ENCODE data around the gene GLDN. TPM values are rescaled to one million over a fixed set of nuclear protein-coding genes. Genes with fewer than 3 reads are reported as not detected.

The GLDN gene
- total and polyA plus RNA-seq, 2 of the 4 experiments (the other 2 are of a cell fraction): under 0.01 TPM; not detected in 1

DNA sequence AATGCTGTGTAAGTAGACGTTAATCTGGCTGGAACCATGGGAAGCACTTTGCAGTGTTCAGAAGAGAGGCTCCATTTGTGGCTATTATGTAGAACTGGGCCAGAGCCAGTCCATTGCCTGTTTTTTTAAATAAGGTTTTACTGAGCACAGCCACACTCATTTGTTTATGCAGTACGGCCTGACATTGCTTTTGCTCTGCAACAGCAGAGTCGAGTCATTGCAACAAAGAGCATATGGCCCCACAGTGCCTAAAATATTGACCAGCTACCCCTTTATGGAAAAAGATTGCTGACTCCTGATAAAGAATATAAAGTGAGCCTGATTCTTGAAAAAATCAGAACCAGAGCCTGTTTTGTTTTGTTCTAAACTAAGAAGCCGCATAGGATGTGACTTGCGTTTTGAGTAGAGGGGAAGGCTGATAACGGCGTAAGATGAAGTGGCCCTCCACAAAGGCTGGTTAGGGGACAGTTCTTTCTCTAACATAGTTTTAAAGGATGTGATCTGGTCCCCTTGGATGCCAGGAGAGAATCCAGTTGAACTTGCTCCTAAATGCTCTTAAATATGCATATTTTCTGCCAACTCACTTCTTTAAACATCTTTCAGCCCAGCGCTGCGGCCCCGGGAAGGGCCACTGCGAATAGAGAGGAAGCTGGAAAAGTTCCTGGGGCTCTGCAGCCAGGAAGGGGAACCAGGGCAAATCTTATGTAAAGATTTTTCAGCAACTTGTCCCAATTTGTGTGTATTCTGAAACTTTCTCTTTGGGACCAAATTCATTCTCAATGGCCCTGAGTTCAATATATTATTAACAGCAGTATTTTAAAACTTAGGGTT, 64.5 kb downstream of the GLDN start (continued):
- no peak for TF ChIP-seq ELK1 (IDR thresholded peaks at IDR 0.05; ENCODE audit: borderline replicate concordance, low read depth, low read length)
- TF ChIP-seq CHD1 (IDR thresholded peaks at IDR 0.05; ENCODE audit: low read depth, low read length): no peak
- no peak for TF ChIP-seq POLR2A (IDR thresholded peaks at IDR 0.05; ENCODE audit: low read depth, low read length)
- no peak for TF ChIP-seq MXI1 (IDR thresholded peaks at IDR 0.05; ENCODE audit: borderline replicate concordance, low read depth, low read length)
- no peak for TF ChIP-seq RFX5 (IDR thresholded peaks at IDR 0.05; ENCODE audit: low read depth, low read length)
- TF ChIP-seq RAD21 (IDR thresholded peaks at IDR 0.05; ENCODE audit: low read length): no peak
